ENCODE data around the gene HNRNPA1.

GRCh38 chr12:54279227-54279631 is 1.3 kb upstream of the HNRNPA1 start:
- TF ChIP-seq CTCF (IDR thresholded peaks at IDR 0.05): no peak
- TF ChIP-seq POLR2A (IDR thresholded peaks at IDR 0.05): no peak
- TF ChIP-seq POLR2AphosphoS5 (IDR thresholded peaks at IDR 0.05; ENCODE audit: insufficient read depth in 1 of 2, low read depth in 1 of 2): no peak
